ENCODE measurements around the gene EIF2A.

EIF2A gene

GRCh38 chr3:150543128-150543527 lies 3.5 kb upstream of the EIF2A start:
- DNase-seq, result no peak

- DNase-seq, result no peak
These were observed 3.1 kb upstream of the EIF2A start for GRCh38 chr3:150543531-150543930.

- DNase-seq, result no peak
These were observed 2.5 kb upstream of the EIF2A start for GRCh38 chr3:150544041-150544440.

GRCh38 chr3:150544726-150545125 lies 1.9 kb upstream of the EIF2A start:
- DNase-seq, result no peak

- DNase-seq, result peak in 34 of 56 donors; percentile 11 to 75 (median 57)
These were observed 965 bp upstream of the EIF2A start for GRCh38 chr3:150545419-150546225.

- DNase-seq, result peak in 1 of 56 donors; percentile 71
These were observed 606 bp downstream of the EIF2A start for GRCh38 chr3:150547045-150547741.

GRCh38 chr3:150555859-150556436 lies 9.4 kb downstream of the EIF2A start:
- no peak for DNase-seq

GRCh38 chr3:150556792-150557191 lies 10.2 kb downstream of the EIF2A start:
- DNase-seq, result no peak

GRCh38 chr3:150557725-150558124 lies 11.1 kb downstream of the EIF2A start:
- DNase-seq, result no peak

GRCh38 chr3:150564243-150564642 lies 17.7 kb downstream of the EIF2A start:
- DNase-seq, result no peak

GRCh38 chr3:150567328-150567727 lies 20.7 kb downstream of the EIF2A start:
- no peak for DNase-seq

- no peak for DNase-seq
These were observed 31.3 kb downstream of the EIF2A start for GRCh38 chr3:150577855-150578254.

- no peak for DNase-seq
These were observed 34.6 kb downstream of the EIF2A start for GRCh38 chr3:150581174-150581573.

GRCh38 chr3:150582620-150583019 lies 36.0 kb downstream of the EIF2A start:
- DNase-seq, result no peak

GRCh38 chr3:150583028-150583427 lies 36.4 kb downstream of the EIF2A start:
- DNase-seq, result no peak

GRCh38 chr3:150588027-150588830 lies 41.6 kb downstream of the EIF2A start:
- DNase-seq, result no peak

- DNase-seq, result no peak
These were observed 43.2 kb downstream of the EIF2A start for GRCh38 chr3:150589759-150590158.

- DNase-seq, result no peak
These were observed 47.6 kb downstream of the EIF2A start for GRCh38 chr3:150594150-150594549.

GRCh38 chr3:150597646-150598045 lies 51.1 kb downstream of the EIF2A start:
- DNase-seq, result no peak

- no peak for DNase-seq
These were observed 53.2 kb downstream of the EIF2A start for GRCh38 chr3:150599611-150600297.

Measured in nucleus accumbens (tissue), 56 donors.